HG03354 (cell line): ENCODE results near the gene MESD.

ENCODE experiments used
- ATAC-seq: cut with Tn5 transposase; IDR thresholded peaks from one replicate; pipeline ENCODE4 v1.9.1; 2021; ENCODE audit warnings: mild to moderate bottlenecking; ENCODE audit not compliant: unreplicated experiment, poor library complexity, severe bottlenecking

The MESD gene

DNA sequence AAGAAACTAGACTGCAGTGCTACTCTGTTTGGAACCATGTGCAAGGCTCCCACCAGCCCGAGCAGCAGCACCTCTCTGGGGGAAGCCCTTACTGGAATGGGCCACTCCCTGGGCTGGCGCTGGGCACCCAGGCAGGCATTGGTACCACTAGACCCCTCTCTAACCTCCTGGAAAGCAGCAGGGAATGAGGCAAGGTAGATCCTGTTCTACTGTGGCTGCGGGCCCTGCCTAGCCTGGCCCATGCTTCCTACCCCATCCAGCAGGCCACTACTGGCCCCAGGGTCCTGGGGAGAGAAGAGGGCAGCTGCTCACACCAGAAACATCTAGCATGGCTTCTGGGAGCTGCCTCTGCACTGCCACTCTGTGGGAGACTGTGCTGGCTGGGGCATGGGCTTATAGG, 44.8 kb downstream of the MESD start:
- no peak for ATAC-seq

DNA sequence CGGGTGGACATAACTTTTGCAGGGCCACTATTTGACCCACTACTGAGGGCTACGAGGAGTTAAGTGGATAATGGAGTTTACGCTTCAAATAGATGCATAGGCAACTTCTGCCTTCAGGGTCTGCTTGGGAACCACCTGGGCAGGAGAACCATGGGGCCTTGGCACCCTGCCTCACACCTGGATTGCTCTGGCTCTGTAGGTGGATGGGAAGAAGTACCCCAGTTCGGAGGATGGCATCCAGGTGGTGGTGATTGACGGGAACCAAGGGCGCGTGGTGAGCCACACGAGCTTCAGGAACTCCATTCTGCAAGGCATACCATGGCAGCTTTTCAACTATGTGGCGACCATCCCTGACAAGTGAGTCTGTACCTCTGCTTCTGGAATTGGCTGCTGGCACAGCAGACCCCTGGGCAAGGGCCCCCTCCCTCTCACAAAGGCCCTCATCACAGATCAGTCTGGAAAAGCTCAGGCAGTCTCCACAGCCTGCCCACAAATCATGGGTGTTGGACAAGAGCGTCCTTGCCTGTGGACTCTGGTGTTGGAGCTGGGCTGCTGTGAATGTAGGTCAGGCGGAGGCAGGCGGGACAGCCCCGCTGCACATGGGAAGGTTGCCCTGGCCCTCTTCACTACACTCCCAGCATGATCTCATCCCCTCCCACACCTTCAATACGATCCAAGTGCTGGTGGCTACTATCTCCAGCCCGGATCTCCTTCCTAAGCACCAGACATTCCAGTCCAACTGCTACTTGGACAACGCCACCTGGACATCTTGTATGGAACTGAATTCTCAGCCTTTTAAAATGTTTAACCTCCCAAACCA, 46.7 kb downstream of the MESD start:
- ATAC-seq: no peak

DNA sequence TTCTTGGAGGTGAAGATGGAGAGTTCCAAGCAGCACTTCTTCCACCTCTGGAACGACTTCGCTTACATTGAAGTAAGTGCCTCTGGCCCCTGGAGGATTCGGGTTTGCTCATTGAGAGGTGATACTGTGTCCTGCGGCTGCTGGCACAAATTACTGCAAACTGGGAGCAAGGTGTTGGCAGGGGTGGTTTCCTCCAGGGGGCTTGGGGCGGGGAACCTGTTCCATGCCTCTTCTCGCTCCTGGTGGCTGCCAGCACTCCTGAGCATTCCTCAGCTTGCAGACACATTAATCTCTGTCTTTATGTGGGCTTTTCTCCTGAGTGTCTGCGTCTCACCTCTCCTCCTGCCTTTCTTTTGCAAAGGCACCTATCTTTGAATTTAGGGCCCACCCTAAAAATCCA, 47.4 kb downstream of the MESD start:
- no peak for ATAC-seq

DNA sequence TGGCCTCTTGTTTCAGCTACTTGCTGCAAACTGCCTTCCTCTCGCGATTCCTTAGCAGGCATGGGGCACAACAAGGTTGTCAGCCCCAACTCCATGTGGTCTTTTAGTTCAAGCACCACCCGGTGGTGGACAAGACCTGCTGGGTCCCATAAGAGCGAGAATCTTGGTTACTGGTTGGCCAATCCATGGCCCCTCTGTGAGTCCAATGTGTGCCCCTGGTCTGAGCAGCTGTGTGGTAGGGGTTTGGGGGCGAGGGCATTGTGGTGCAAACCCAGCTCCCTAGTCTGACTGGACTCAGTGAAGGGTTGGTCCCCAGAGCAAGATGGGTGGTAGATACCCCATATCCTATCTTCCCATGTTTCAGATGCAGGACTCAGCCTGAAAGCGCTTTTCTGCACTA, 48.8 kb downstream of the MESD start:
- ATAC-seq: no peak

DNA sequence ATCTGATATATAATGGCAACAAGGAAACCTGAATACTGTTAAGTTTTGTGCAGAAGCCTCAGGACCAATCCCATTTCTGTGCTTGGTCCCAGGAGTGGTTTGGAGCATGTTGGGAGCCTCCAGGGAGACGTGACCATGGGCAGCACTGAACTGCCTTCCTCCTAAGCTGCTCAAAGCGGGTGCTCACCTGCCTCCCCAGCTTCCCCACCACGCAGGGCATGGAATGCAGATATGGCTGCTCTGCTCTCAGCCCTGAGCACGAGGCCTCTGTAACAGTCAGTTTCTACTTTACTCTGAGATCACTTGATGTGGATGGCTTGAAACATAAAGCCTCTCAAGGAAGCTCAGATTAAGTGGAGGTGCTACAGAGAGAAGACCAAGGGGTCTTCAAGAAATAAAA, 49.3 kb downstream of the MESD start:
- no peak for ATAC-seq

DNA sequence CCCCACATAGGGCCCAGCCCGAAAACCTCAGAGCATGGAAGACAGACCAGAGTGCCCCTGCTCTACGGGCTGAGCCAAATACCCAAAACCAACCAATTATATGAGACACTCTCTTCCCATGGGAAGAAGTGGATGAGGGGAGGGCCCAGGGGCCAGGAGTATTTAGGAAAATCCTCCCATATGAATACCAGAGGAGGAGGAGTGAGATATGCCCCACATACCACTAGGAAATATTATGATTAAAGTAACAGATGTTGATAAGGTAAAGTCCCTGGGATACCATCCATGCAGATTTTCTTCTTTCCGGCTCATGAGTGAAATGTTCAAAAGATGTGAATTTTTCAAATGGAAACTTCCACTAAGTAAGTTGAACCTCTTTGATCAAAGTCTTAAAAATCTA, 50.4 kb downstream of the MESD start:
- ATAC-seq: no peak

DNA sequence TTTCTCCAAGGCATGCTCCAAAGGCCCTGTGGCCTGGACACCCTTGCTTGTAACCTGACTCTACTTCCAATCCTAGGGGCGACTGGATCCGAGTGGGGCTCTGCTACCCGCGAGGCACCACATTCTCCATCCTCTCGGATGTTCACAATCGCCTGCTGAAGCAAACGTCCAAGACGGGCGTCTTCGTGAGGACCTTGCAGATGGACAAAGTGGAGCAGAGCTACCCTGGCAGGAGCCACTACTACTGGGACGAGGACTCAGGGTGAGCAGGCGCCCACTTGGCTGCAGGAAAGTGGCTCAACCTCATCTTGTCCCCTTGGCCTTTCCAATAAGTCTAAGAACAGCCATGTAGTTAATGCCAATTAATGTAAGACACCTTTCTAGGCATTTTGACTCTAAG, 51.9 kb downstream of the MESD start:
- no peak for ATAC-seq

- ATAC-seq: no peak
These were observed 53.1 kb downstream of the MESD start for GRCh38 chr15:80936288-80937078.

DNA sequence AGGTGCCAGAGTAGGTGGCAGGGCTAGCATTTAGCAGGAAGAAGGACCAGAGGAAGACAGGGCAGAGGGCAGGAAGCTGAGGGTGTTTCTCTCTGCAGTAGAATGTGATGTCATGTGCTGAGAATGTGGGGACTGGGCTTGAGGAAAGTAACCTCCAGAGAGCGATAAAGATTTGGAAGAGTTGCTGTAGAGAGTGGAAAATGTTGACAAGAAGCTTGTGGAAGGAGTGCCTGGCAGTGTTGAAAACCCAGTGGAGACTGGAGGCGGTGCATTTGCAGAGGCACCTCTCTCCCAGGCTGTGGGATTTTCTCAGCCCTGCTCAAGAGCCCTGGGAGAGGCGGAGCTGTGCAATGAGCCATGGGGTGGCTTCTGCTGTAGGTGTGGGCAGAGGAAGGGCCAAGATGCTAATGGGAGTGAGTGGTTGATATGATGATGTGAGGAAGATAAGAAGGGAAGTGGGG, 54.8 kb downstream of the MESD start:
- ATAC-seq: no peak

DNA sequence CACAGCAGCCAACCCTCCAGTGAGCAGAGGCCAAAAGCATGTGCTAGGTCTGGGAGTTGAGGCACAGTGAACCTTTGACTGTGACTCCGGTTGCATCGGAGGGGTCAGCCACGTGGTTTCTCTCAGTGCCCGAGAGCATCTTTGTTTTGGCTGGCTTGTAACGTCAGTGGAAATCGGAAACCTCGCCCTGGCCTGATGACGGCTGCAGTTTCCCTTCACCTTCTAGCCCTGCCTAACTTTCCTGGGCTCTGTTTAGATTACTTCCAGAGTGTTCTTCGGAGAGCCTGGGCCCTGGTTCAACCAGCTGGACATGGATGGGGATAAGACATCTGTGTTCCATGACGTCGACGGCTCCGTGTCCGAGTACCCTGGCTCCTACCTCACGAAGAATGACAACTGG, 56.6 kb downstream of the MESD start:
- no peak for ATAC-seq

DNA sequence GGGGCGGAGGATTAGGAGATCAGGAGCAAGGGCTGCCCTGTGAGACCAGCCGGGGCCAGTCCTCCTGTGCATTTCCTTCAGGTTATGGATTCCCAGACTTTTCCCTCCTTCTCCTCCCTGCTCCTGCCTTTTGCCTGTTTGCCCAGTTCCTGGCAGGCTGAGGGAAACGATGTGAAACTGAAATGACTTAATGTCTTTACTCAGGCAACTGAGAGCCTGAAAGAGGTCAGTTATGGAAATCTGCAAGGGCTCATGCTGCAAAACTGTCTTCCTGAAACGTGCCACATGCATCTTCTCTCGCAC, 57.2 kb downstream of the MESD start:
- ATAC-seq: no peak

DNA sequence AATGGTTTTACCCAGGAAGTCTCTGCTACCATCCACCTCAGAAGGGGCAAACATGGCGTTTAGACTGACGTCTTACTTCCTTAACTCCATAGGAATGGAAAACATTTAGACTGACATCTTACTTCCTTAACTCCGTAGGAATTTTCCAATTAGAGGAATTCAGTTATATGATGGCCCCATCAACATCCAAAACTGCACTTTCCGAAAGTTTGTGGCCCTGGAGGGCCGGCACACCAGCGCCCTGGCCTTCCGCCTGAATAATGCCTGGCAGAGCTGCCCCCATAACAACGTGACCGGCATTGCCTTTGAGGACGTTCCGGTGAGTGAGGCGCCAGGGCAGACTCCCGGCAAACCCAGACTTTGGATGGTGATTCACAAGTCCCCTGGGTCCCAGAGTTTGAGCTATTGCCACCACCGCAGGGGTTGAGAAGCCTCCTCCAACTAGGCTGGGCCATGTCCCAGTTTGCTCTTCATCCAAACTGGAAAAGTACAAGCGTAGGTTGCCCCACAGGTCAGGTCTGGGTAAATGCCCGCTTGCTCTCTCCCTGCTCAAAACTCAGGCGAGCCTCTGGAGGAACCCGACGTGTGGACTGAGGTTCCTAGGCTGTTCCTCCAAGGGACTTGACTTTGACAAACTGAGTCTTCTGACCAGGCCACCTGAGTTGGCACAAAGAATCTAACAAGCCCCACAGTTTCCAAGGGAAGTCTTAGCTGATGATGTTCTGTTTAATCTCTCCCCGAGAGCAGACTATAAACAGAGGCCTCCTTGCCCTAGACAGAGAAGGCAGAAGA, 57.7 kb downstream of the MESD start:
- no peak for ATAC-seq

- ATAC-seq: no peak
These were observed 58.4 kb downstream of the MESD start for GRCh38 chr15:80931191-80931590.

DNA sequence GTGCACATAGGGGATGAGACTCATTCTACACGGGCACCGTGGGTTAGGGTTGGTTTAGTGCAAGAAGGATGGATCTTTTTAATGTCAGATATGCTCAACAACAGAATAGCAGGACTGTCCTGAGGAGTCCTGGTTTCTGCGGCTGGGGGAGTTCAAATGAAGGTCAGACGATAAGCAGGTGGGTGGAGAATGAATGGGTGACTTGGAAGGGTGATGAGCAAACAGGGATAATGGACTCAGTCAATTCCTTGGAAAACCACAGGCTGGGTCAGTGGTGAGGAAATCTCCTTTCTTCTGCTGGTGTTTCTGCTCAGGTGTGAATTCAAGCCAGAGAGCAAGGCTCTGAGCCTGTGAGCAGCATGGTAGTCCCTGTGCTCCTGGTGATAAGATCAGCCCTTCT, 59.9 kb downstream of the MESD start:
- no peak for ATAC-seq

- no peak for ATAC-seq
These were observed 60.4 kb downstream of the MESD start for GRCh38 chr15:80929225-80929624.

DNA sequence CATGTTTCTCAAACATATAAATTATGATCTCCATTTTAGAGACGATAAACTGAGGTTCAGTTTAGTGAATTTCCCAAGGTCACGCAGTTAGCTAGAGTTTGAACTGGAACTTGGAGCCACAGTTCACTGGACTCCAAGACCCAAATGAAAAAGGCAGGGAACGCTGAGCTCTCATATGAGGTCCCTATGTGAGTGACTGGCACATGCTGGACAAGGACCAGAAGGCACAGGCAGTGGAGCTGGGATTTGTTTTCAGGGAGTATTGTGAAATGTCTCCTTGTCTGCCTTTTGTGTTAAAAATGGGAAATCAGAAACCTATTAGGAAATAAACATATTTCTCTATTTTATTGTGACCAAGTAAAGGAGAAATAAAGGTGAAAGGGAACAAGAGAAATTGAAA, 63.5 kb downstream of the MESD start:
- no peak for ATAC-seq

- ATAC-seq: no peak
These were observed 64.0 kb downstream of the MESD start for GRCh38 chr15:80925597-80926059.

- no peak for ATAC-seq
These were observed 65.3 kb downstream of the MESD start for GRCh38 chr15:80924278-80924677.

DNA sequence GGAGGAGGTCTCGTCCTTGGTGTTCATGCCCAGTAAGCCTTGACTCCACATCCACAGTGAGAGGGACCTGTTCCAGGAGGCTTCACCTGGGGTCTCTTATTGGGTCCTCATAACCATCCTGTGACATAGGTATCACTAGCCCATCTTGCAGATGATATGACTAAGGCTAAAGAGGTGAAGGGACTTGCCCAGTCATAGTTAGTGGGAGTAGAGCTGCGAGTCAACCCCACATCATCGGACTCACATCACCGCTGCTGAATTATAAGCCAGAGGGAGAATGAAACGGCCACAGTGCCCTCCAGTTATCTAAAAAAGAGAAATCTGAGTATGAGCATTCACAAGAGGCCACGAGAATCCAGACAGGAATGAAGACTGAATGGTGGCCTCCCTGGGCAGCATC, 66.0 kb downstream of the MESD start:
- ATAC-seq: no peak

GRCh38 chr15:80921736-80922410, 67.7 kb downstream of the MESD start:
- no peak for ATAC-seq
